HepG2 (cell line): Measurements from ENCODE around the gene ZFP90. TPM values are rescaled to one million over a fixed set of nuclear protein-coding genes. Genes with fewer than 3 reads are reported as not detected.

Experiments
- GTF2F1 ChIP-seq: fragments of 150-350 bp; IDR thresholded peaks from 2 replicates; pipeline ENCODE4 v1.6.1; 2014; ENCODE audit warnings: low read length
- HBP1 ChIP-seq: IDR thresholded peaks from 2 replicates; pipeline ENCODE4 v1.6.1; 2016; ENCODE audit warnings: low read depth, control low read depth
- HDAC1 ChIP-seq: sonication (generic); formaldehyde crosslinking; IDR thresholded peaks from 2 replicates; pipeline ENCODE4 v1.5.1; 2020; ENCODE audit warnings: mild to moderate bottlenecking, missing genetic modification reagents
- HIC2 ChIP-seq: sonication (generic); formaldehyde crosslinking; IDR thresholded peaks from 2 replicates; pipeline ENCODE4 v1.9.0; 2022; ENCODE audit warnings: low read depth, missing genetic modification reagents
- NFRKB ChIP-seq: fragments of 450-650 bp; IDR thresholded peaks from 2 replicates; pipeline ENCODE4 v1.6.1; 2017
- POGK ChIP-seq: sonication (generic); formaldehyde crosslinking; conservative IDR thresholded peaks from 2 replicates; pipeline ENCODE4 v1.8.0; 2022; ENCODE audit warnings: mild to moderate bottlenecking, moderate library complexity, missing genetic modification reagents
- PRPF4 ChIP-seq: fragments of 200-400 bp; formaldehyde crosslinking; IDR thresholded peaks from 2 replicates; pipeline ENCODE4 v1.6.1; 2016; ENCODE audit warnings: low read length, low read depth; ENCODE audit not compliant: poor library complexity, severe bottlenecking
- TERF1 ChIP-seq: sonication (generic); formaldehyde crosslinking; IDR thresholded peaks from 2 replicates; pipeline ENCODE4 v1.8.0; 2022; ENCODE audit warnings: mild to moderate bottlenecking, missing genetic modification reagents, moderate library complexity
- USF2 ChIP-seq, 2 experiments: sonication (generic) in 1 of 2; formaldehyde crosslinking in 1 of 2; IDR thresholded peaks; 2 replicates each; pipeline versions ENCODE4 v1.5.1 to v1.6.1; 2011 to 2020; ENCODE audit warnings: borderline replicate concordance in 1 of 2, low read depth in 1 of 2, low read length in 1 of 2, mild to moderate bottlenecking in 1 of 2, missing genetic modification reagents in 1 of 2, moderate library complexity in 1 of 2
- YEATS4 ChIP-seq: sonication (generic); formaldehyde crosslinking; IDR thresholded peaks from 2 replicates; pipeline ENCODE4 v1.4.0; 2020; ENCODE audit warnings: missing genetic modification reagents, borderline replicate concordance
- ZNF331 ChIP-seq: sonication (generic); formaldehyde crosslinking; IDR thresholded peaks from 2 replicates; pipeline ENCODE4 v1.4.0; 2020; ENCODE audit warnings: missing genetic modification reagents
- ZNF501 ChIP-seq: sonication (generic); formaldehyde crosslinking; IDR thresholded peaks from 2 replicates; pipeline ENCODE4 v1.5.1; 2020; ENCODE audit warnings: mild to moderate bottlenecking, moderate library complexity, missing genetic modification reagents
- ZNF530 ChIP-seq: sonication (generic); formaldehyde crosslinking; IDR thresholded peaks from 2 replicates; pipeline ENCODE4 v1.5.0; 2020; ENCODE audit warnings: low read depth, mild to moderate bottlenecking, missing genetic modification reagents
- ZNF589 ChIP-seq: sonication (generic); formaldehyde crosslinking; conservative IDR thresholded peaks from 2 replicates; pipeline ENCODE4 v1.8.0; 2022; ENCODE audit warnings: mild to moderate bottlenecking, moderate library complexity, missing genetic modification reagents
- ZNF788 ChIP-seq: sonication (generic); formaldehyde crosslinking; IDR thresholded peaks from 2 replicates; pipeline ENCODE4 v1.5.0; 2020; ENCODE audit warnings: mild to moderate bottlenecking, missing genetic modification reagents, borderline replicate concordance
- ZUFSP ChIP-seq: sonication (generic); formaldehyde crosslinking; IDR thresholded peaks from 2 replicates; pipeline ENCODE4 v1.9.0; 2021; ENCODE audit warnings: missing genetic modification reagents, mild to moderate bottlenecking, borderline replicate concordance
- polyA plus RNA-seq, 8 experiments: library from polyadenylated mRNA; depleted of rRNA in 3 of 8; stranded (reverse) in 7 of 8; unstranded in 1 of 8; fragments of >200 nt; fragmentation: Illumina TruSeq in 4 of 8; extraction: Trizol in 4 of 8; gene quantifications; 2 replicates each; pipeline versions ENCODE4 v1.2.1 to v1.2.3, GENCODE V29; 2011 to 2016; ENCODE audit warnings: low read depth in 4 of 8, missing spikeins in 1 of 8, mixed read lengths in 1 of 8; ENCODE audit not compliant: insufficient read depth in 1 of 8
- total RNA-seq, 5 experiments: library from RNA; depleted of rRNA; stranded (reverse); fragments of >200 nt; fragmentation: Illumina TruSeq; extraction: Trizol; gene quantifications; 2 replicates each; pipeline ENCODE4 v1.2.3, GENCODE V29; 2016; ENCODE audit warnings: low read depth in 1 of 5

Gene ZFP90
- total and polyA plus RNA-seq, 2 of the 13 experiments (the other 11 are each of a cell fraction or from before 2014, with no cell fraction given) = 17.6 to 18.9 TPM

- TF ChIP-seq ZUFSP (CRISPR knock-in tag) (no peak), ZNF331 (CRISPR knock-in tag) (peak; percentile 76), POGK (CRISPR knock-in tag) (no peak), ZNF530 (CRISPR knock-in tag) (no peak), HBP1 (CRISPR knock-in tag) (peak; percentile 67; the same call in 1 of the 2 replicates), USF2 (IDR thresholded peaks at IDR 0.05; ENCODE audit: low read depth, low read length) (no peak), USF2 (CRISPR knock-in tag; IDR thresholded peaks at IDR 0.05; ENCODE audit: borderline replicate concordance) (no peak), PRPF4 (no peak), GTF2F1 (0 out of 2 replicates have a peak, but pooled peaks have one; percentile 31), YEATS4 (no peak), HIC2 (CRISPR knock-in tag) (no peak; the same call in 1 of the 2 replicates), NFRKB (no peak), HDAC1 (CRISPR knock-in tag) (no peak; the same call in 1 of the 2 replicates), ZNF788 (CRISPR knock-in tag) (peak; percentile 86; the same call in 1 of the 2 replicates), TERF1 (CRISPR knock-in tag) (no peak), ZNF589 (no peak), ZNF501 (CRISPR knock-in tag) (peak; percentile 78)
Measured at GRCh38 chr16:68528686-68529379, 10.3 kb upstream of the ZFP90 start (continued).
